GM23338 (cell line): ENCODE measurements around the gene CFAP298. TPM values are rescaled to one million over a fixed set of nuclear protein-coding genes. Genes with fewer than 3 reads are reported as not detected.

Source experiments
- ATAC-seq: fragments of 200-7000 bp; cut with Tn5 transposase; 3 replicates; pipeline ENCODE4 v1.9.1; 2020
- DNase-seq: peaks from one replicate; pipeline ENCODE4 v3.0.0-alpha.2; 2015; ENCODE audit warnings: low spot score
- H2AFZ ChIP-seq: fragments of 200-600 bp; sonication (generic); 2 replicates; pipeline ENCODE4 v1.8.0; 2016; ENCODE audit warnings: antibody characterized with exemption, mild to moderate bottlenecking, moderate library complexity
- H3F3A ChIP-seq: fragments of 200-600 bp; sonication (generic); replicated peaks from 2 replicates; pipeline ENCODE4 v1.8.0; 2017; ENCODE audit warnings: antibody characterized with exemption, mixed run types, low read depth
- H3K27ac ChIP-seq: fragments of 200-600 bp; sonication (generic); 2 replicates; pipeline ENCODE4 v1.6.1; 2016; ENCODE audit warnings: low read depth
- H3K27me3 ChIP-seq: fragments of 200-600 bp; sonication (generic); 2 replicates; pipeline ENCODE4 v1.8.0; 2016; ENCODE audit warnings: mild to moderate bottlenecking, mixed run types, moderate library complexity; ENCODE audit not compliant: insufficient read depth
- H3K36me3 ChIP-seq: fragments of 200-600 bp; sonication (generic); 2 replicates; pipeline ENCODE4 v1.8.0; 2016; ENCODE audit warnings: mild to moderate bottlenecking; ENCODE audit not compliant: insufficient read depth
- H3K4me1 ChIP-seq: fragments of 200-600 bp; sonication (generic); 2 replicates; pipeline ENCODE4 v1.8.0; 2016; ENCODE audit warnings: mild to moderate bottlenecking, moderate library complexity; ENCODE audit not compliant: insufficient read depth
- H3K4me2 ChIP-seq: fragments of 200-600 bp; sonication (generic); 2 replicates; pipeline ENCODE4 v1.7.1; 2017; ENCODE audit warnings: mixed run types
- H3K4me3 ChIP-seq: fragments of 200-600 bp; sonication (generic); 2 replicates; pipeline ENCODE4 v1.6.1; 2016; ENCODE audit warnings: mixed run types
- H3K79me2 ChIP-seq: fragments of 200-600 bp; sonication (generic); replicated peaks from 2 replicates; pipeline ENCODE4 v1.8.0; 2017; ENCODE audit warnings: mild to moderate bottlenecking; ENCODE audit not compliant: insufficient read depth
- H3K9me2 ChIP-seq: fragments of 200-600 bp; sonication (generic); 2 replicates; pipeline ENCODE4 v1.8.0; 2017; ENCODE audit not compliant: insufficient read depth
- H4K20me1 ChIP-seq: fragments of 200-600 bp; sonication (generic); replicated peaks from 2 replicates; pipeline ENCODE4 v1.8.0; 2017; ENCODE audit warnings: mild to moderate bottlenecking; ENCODE audit not compliant: insufficient read depth
- H3K27ac Mint-ChIP-seq: 2 replicates; pipeline ENCODE4 v1.8.0; 2020; ENCODE audit warnings: inconsistent platforms, mild to moderate bottlenecking, moderate library complexity, mixed read lengths
- H3K27me3 Mint-ChIP-seq: 3 replicates; pipeline ENCODE4 v1.8.0; 2022; ENCODE audit warnings: low read depth, mild to moderate bottlenecking, moderate library complexity, mixed read lengths, inconsistent platforms; ENCODE audit not compliant: insufficient read depth, poor library complexity
- H3K36me3 Mint-ChIP-seq: 3 replicates; pipeline ENCODE4 v1.8.0; 2021; ENCODE audit warnings: low read depth, mild to moderate bottlenecking, inconsistent platforms, moderate library complexity, mixed read lengths
- H3K4me1 Mint-ChIP-seq: 3 replicates; pipeline ENCODE4 v1.8.0; 2020; ENCODE audit warnings: mild to moderate bottlenecking, inconsistent platforms, mixed read lengths
- H3K4me3 Mint-ChIP-seq: 3 replicates; pipeline ENCODE4 v1.8.0; 2021; ENCODE audit warnings: moderate library complexity, mild to moderate bottlenecking, inconsistent platforms, mixed read lengths
- H3K9me3 Mint-ChIP-seq: 3 replicates; pipeline ENCODE4 v1.8.0; 2020; ENCODE audit warnings: moderate library complexity, mild to moderate bottlenecking, inconsistent platforms, mixed read lengths
- EZH2phosphoT487 ChIP-seq: fragments of 200-600 bp; sonication (generic); IDR thresholded peaks from one replicate; pipeline ENCODE4 v1.8.1; 2018; ENCODE audit warnings: antibody characterized with exemption; ENCODE audit not compliant: unreplicated experiment
- REST ChIP-seq: IDR thresholded peaks from one replicate; pipeline ENCODE4 v1.6.1; 2018; ENCODE audit warnings: antibody characterized with exemption; ENCODE audit not compliant: unreplicated experiment
- STAT1 ChIP-seq: IDR thresholded peaks from one replicate; pipeline ENCODE4 v1.6.1; 2016; ENCODE audit warnings: antibody characterized with exemption; ENCODE audit not compliant: unreplicated experiment
- ZNF462 ChIP-seq: fragments of 250-450 bp; sonication (Bioruptor Pico); IDR thresholded peaks from 2 replicates; pipeline ENCODE4 v1.5.0; 2020; ENCODE audit warnings: mild to moderate bottlenecking, moderate library complexity
- polyA plus RNA-seq: library from polyadenylated mRNA; unstranded; fragments of >200 nt; fragmentation: Nextera tagmentation; extraction: Ambion mirVana; gene quantifications from 2 replicates; pipeline ENCODE4 v1.2.1, GENCODE V29; 2016
- total RNA-seq: library from RNA; depleted of rRNA; stranded (reverse); fragments of >200 nt; shearing (Covaris generic); gene quantifications from 2 replicates; pipeline ENCODE4 v1.2.3, GENCODE V29; 2014

Gene CFAP298
- total and polyA plus RNA-seq, 2 experiments from 2014 or later, result 46.6 to 157 TPM

DNA sequence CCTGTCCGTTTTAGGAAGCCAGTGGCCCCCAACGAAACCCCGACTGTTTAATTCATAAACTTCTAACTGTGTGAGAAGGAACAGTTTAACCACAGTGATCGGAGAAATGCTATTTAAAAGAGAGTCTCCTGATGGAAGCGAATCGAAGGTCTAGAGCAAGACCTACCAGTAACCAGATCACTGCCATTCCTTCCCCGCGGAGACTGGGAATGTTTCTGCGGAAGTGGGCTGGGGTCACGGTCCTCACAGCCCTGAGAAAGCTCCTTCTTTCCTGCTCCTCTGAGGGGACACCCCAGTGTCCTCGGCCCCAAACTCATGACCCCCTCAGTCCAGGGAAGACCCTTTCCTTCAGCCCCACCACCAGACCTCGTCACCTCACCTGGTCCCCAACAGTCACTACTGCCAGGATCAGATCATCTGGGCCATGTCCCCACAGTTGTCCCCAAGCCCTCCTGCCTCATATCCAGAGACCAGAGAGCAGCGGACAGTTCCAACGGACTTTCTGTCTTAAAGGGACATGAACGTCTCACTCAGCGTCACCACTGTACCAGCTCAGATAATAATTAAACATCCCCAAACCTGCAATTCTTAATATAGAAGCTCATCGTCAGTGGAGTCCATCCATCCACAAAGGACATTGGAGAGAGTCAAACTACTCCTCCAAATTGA, 27.0 kb downstream of the CFAP298 start, which contains the start of gene TCP10L:
Gene TCP10L, minus strand, starts transcription at position 482 of the 669 bp plus-strand sequence. CDS start 1,219 bp downstream, outside the sequence.
- ATAC-seq, result no peak
- TF ChIP-seq EZH2phosphoT487 (no peak), ZNF462 (CRISPR knock-in tag) (no peak), STAT1 (no peak), REST (no peak)
- no peaks in the 10 kb centered on the region for H3K79me2 ChIP-seq
- H3K4me3 Mint-ChIP-seq, result no peak within 1 kb of the TSS
- no peak for DNase-seq
- H2AFZ ChIP-seq, result no peak within 1 kb of the TSS
- H3F3A ChIP-seq, result no peaks in the 10 kb centered on the region
- no peaks in the 10 kb centered on the region for H3K36me3 ChIP-seq
- H3K36me3 Mint-ChIP-seq, result no peaks in the 10 kb centered on the region
- H3K4me3 ChIP-seq, result no peak within 1 kb of the TSS
- no peaks in the 10 kb centered on the region; the same call in 1 of the 2 replicates for H3K4me1 ChIP-seq
- peaks cover 6% of the 10 kb centered on the region for H3K27me3 Mint-ChIP-seq
- H4K20me1 ChIP-seq, result no peaks in the 10 kb centered on the region
- H3K4me2 ChIP-seq, result no peak within 1 kb of the TSS
- H3K27me3 ChIP-seq, result no peaks in the 10 kb centered on the region
- no peak within 1 kb of the TSS for H3K27ac ChIP-seq
- no peaks in the 10 kb centered on the region for H3K9me3 Mint-ChIP-seq
- no peak within 1 kb of the TSS for H3K27ac Mint-ChIP-seq
- no peaks in the 10 kb centered on the region for H3K9me2 ChIP-seq
- peaks cover 3% of the 10 kb centered on the region; the same call in 1 of the 3 replicates for H3K4me1 Mint-ChIP-seq
